Measurements from ENCODE around the gene UGT1A1.

DNA sequence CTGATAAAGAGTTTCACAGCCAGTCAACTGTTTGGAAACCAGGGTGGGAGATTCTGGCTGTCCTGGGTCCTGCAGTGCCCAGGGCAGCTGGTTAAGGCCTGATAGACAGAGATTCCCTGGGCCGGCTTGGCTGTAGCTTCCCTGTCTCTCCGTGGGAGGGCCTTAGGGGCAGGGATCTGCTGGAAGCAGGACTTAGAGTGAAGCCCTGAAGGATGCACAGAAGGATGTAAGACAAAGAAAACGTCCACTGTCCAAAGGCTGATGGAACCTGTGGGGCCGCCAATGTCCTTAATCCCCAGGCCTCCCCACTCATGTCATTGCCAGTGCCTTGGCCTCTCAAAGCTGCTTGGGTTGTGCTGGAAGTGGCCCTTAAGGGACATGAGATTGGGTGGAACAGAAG lies 51.0 kb downstream of the UGT1A1 start:
- no peak for TF ChIP-seq POLR2AphosphoS5 (IDR thresholded peaks at IDR 0.05)
- TF ChIP-seq, protein P1, sequence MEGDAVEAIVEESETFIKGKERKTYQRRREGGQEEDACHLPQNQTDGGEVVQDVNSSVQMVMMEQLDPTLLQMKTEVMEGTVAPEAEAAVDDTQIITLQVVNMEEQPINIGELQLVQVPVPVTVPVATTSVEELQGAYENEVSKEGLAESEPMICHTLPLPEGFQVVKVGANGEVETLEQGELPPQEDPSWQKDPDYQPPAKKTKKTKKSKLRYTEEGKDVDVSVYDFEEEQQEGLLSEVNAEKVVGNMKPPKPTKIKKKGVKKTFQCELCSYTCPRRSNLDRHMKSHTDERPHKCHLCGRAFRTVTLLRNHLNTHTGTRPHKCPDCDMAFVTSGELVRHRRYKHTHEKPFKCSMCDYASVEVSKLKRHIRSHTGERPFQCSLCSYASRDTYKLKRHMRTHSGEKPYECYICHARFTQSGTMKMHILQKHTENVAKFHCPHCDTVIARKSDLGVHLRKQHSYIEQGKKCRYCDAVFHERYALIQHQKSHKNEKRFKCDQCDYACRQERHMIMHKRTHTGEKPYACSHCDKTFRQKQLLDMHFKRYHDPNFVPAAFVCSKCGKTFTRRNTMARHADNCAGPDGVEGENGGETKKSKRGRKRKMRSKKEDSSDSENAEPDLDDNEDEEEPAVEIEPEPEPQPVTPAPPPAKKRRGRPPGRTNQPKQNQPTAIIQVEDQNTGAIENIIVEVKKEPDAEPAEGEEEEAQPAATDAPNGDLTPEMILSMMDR (IDR thresholded peaks at IDR 0.05) = no peak

All from prostate gland (tissue), 2 donors.